Heart right ventricle (tissue), 16 donors: ENCODE data around the gene YOD1. TPM values are rescaled to one million over a fixed set of nuclear protein-coding genes. Genes with fewer than 3 reads are reported as not detected.
A peak's percentile ranks its signal among the peaks of the same experiment; 100 is the strongest.

ENCODE experiments used
- ATAC-seq, 8 donors: fragments of 200-7000 bp; cut with Tn5 transposase; one replicate each; pipeline ENCODE4 v1.9.1; 2020; ENCODE audit warnings: mild to moderate bottlenecking in 8 of 8, moderate library complexity in 8 of 8, moderate number of reproducible peaks in 1 of 8
- DNase-seq, 2 donors: peaks; one replicate each; pipeline ENCODE4 v3.0.0-alpha.2; 2020
- H3K27ac ChIP-seq, 10 donors: fragments of 200-600 bp; sonication (generic) in 2 of 10; one replicate each; pipeline versions ENCODE4 v1.5.0 to v1.8.0; 2020 to 2022; ENCODE audit warnings: mild to moderate bottlenecking in 3 of 10
- H3K27me3 ChIP-seq, 7 donors: fragments of 200-600 bp; one replicate each; pipeline ENCODE4 v1.8.0; 2021 to 2022; ENCODE audit warnings: mild to moderate bottlenecking in 2 of 7
- H3K36me3 ChIP-seq, 9 donors: fragments of 200-600 bp; sonication (generic) in 1 of 9; one replicate each; pipeline versions ENCODE4 v1.5.0 to v1.8.0; 2020 to 2022; ENCODE audit warnings: mild to moderate bottlenecking in 2 of 9
- H3K4me1 ChIP-seq, 9 donors: fragments of 200-600 bp; sonication (generic) in 1 of 9; one replicate each; pipeline versions ENCODE4 v1.5.0 to v1.8.0; 2020 to 2022; ENCODE audit warnings: mild to moderate bottlenecking in 4 of 9
- H3K4me3 ChIP-seq, 10 donors: fragments of 200-600 bp; sonication (generic) in 2 of 10; one replicate each; pipeline versions ENCODE4 v1.5.0 to v1.8.0; 2020 to 2022; ENCODE audit warnings: mild to moderate bottlenecking in 7 of 10, moderate library complexity in 2 of 10
- H3K9me3 ChIP-seq, 11 donors: fragments of 200-600 bp in 10 of 11; sonication (generic) in 2 of 11; one replicate each; pipeline versions ENCODE4 v1.5.0 to v1.8.0; 2013 to 2022; ENCODE audit warnings: mild to moderate bottlenecking in 2 of 11, control low read depth in 1 of 11, moderate library complexity in 1 of 11
- CTCF ChIP-seq, 9 donors: fragments of 200-600 bp; sonication (generic) in 2 of 9; IDR thresholded peaks; one replicate each; pipeline versions ENCODE4 v1.5.0 to v1.8.0; 2021 to 2022; ENCODE audit warnings: antibody characterized with exemption in 9 of 9, mild to moderate bottlenecking in 5 of 9, moderate library complexity in 1 of 9
- WGBS, 2 donors: extraction: QIAGEN DNeasy Blood & Tissue Kit; methylation state at CpG; one replicate each; pipeline ENCODE4 v1.1.7; 2013; ENCODE audit warnings: inconsistent platforms in 1 of 2; 5-methylcytosine and 5-hydroxymethylcytosine counted together
- intact Hi-C, 10 donors: fragments of 100-400 bp; cut with DNase I; formaldehyde crosslinking; loops; one replicate each; pipeline versions ENCODE4 v1.11.1 to v1.14.2; 2022
- polyA plus RNA-seq, 2 donors: library from polyadenylated mRNA; stranded (reverse); fragments of 200-250 nt; gene quantifications; one replicate each; pipeline ENCODE4 v1.2.3, GENCODE V29; 2013
- total RNA-seq, 10 donors: library from RNA; stranded (reverse); fragmentation: NEBNext Ultra II Directional in 3 of 10; extraction: Animal tissue kit (Norgen Biotek cat#: 25700) in 3 of 10; gene quantifications; one replicate each; pipeline versions ENCODE4 v1.2.1 to v1.2.4, GENCODE V29; 2021 to 2023
- donor health status: Arrhythmogenic right ventricular cardiomyopathy.
- donor health status: ischemic (EF 13 %, LVEDD 7.1; RV severe dilation, severe dysfunction).
- donor health status: healthy with polysubstance abuse.
- donor health status: DM: no; HTN: yes; CAD: no.
- donor health status: DM: no; HTN: no; CAD: no.
- donor health status: ischemic (EF 25% LVEDD 6.9; RV normal size, moderate dysfunction).
- donor health status: ischemic (EF 25% LVEDD 5.7; RV mildly dilated, moderate dysfunction).
- donor health status: healthy.
- donor health status: DM: yes; HTN: yes; CAD: no.
- donor health status: Ischemic cardiomyopathy.
- donor health status: ischemic (EF 35%, LVEDD 5.7; RV mildly dilated, moderate dysfunction).
- donor health status: nonischemic (EF 11% LVEDD 7.7; RV severe dilation, severe dysfunction).
- donor health status: DM: yes; HTN: yes; CAD: no.
- donor health status: PGD.
- donor health status: ischemic (EF 29% LVEDD 5.4; RV normal size, mild dysfunction).
- donor health status: nonischemic (EF 23%, LVEDD 6.1; RV moderate dilation, normal function).

The YOD1 gene
- total and polyA plus RNA-seq, 12 donors: 2.6 to 9.1 (median 5.7) TPM

- no peak for ATAC-seq
- no peak for TF ChIP-seq CTCF (IDR thresholded peaks at IDR 0.05)
- no peak for DNase-seq
- intact Hi-C loops: loop anchor here in 1 of 10 donors (5.0 kb wide), 1 partner anchor 321 kb away; no protein-coding TSS in a partner anchor
- peaks cover 0 to 6% (median 0%) of the 10 kb centered on the region in 9 donors for H3K4me1 ChIP-seq
- 77 to 85% methylated on average over 4 of the region's 4 CpGs for WGBS, 2 donors
- H3K27me3 ChIP-seq: no peaks in the 10 kb centered on the region
- H3K36me3 ChIP-seq: no peaks in the 10 kb centered on the region
- no peak overlapping the region for H3K4me3 ChIP-seq
- H3K27ac ChIP-seq: no peak overlapping the region
- no peaks in the 10 kb centered on the region for H3K9me3 ChIP-seq
Observed at GRCh38 chr1:207091200-207091908, 40.3 kb upstream of the YOD1 start.

DNA sequence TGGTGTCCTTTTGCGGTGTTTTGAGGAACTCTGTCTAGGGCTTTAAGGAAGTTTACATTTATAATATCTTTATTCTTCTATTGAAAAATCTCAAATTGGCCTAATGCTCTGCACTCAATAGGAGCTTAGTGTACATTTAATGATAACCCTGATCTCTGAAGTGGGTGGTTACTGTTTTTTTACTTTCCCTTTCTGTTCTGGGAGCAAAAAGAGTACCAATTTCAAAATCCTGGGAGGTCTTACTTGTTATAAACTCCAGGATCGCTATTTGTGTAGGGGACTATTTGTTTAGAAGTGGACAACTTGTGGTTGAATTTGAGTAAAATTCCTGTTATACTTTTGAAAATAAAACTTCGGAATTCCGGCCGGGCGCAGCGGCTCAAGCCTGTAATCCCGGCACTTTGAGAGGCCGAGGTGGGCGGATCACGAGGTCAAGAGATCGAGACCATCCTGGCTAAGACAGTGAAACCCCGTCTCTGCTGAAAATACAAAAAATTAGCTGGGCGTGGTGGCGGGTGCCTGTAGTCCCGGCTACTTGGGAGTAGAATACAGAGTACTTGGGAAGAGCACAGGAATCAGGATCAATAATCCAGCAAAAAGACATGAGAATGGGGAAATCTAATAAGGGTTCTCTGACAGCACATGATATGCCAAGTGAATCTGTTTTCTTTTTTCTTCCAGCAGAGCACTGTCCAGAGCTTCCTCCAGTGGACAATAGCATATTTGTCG lies 38.8 kb upstream of the YOD1 start:
- WGBS, 2 donors: 94 to 97% methylated on average over 17 of the region's 17 CpGs
- ATAC-seq (no peak), DNase-seq (no peak)
- Histone ChIP-seq H3K4me3 (peak overlapping the region in 1 of 10 donors; percentile 0), H3K4me1 (peaks cover 0 to 9% (median 0%) of the 10 kb centered on the region in 9 donors), H3K9me3 (no peaks in the 10 kb centered on the region), H3K36me3 (no peaks in the 10 kb centered on the region), H3K27me3 (no peaks in the 10 kb centered on the region), H3K27ac (peak overlapping the region in 1 of 10 donors; percentile 41)
- intact Hi-C loops: loop anchor here in 7 of 10 donors (2.0 to 10.0 kb wide), 7 partner anchors 235 to 413 kb away; partner anchors contain the start of genes CR1 (in 4 of the 7) and CD55 (in 2 of the 7)
- TF ChIP-seq CTCF (IDR thresholded peaks at IDR 0.05): no peak

DNA sequence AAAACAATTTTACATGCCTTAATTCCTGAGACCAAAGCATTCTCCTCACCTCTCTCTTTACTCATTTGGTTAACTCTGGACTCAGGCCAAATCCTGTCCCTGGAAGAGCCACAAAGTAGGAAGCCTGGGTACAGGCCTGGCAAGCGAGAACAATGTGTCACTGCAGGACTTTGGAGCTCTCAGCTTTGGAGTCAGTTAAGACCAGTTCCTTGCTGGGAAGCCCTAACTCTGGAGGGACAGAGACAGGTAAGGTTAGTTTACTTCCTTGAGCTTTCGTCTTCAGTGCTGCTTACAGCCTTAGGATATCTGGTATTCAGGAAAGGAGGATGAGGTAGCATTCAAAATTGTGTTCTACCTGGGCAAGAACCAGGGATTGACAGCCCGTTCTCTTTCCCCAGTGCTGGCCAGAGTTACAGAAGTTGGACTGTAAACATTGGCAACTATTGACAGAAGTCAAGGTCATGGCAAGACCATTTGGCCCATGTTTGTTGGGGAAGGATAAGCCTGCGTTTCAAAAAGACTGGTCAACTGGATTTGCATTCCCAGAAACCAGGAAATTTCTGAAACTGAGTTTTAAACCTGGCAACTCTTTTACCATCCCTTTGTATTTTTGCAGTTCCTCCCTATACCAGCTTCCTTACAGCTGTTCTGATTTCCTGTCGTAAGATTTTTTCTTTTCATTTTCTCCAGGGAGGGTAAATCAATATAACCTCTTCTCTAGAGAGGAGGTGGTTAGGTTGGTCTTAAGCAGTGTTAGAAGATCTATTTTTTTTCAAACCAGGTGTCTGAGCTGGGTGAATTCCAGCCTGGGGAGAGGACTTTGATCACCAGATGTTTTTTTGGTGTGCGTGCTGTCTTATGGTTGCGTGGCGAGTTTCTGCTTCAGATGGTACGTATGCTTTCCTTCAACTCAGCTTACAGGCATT lies 38.0 kb upstream of the YOD1 start, which contains the start of gene C4BPB:
C4BPB (plus strand) TSS at position 160 of the 926 bp plus-strand sequence; CDS start at position 832, 672 bp downstream.
- intact Hi-C loops: loop anchor here in 7 of 10 donors (2.0 to 10.0 kb wide), 6 partner anchors 236 to 413 kb away; partner anchors contain the start of genes CR1 (in 4 of the 7) and CD55 (in 2 of the 7)
- Histone ChIP-seq H3K27me3 (no peaks in the 10 kb centered on the region), H3K4me1 (peaks cover 0 to 13% (median 0%) of the 10 kb centered on the region in 9 donors), H3K4me3 (peak within 1 kb of the TSS in 1 of 10 donors; percentile 0), H3K9me3 (no peaks in the 10 kb centered on the region), H3K36me3 (no peaks in the 10 kb centered on the region), H3K27ac (peak within 1 kb of the TSS in 1 of 10 donors; percentile 41)
- no peak for TF ChIP-seq CTCF (IDR thresholded peaks at IDR 0.05)
- DNase-seq (no peak), ATAC-seq (peak in 5 of 8 donors; percentile 16 to 70 (median 45))
- WGBS, 2 donors: 81 to 84% methylated on average over 9 of the region's 9 CpGs
